OCI-LY7 (cell line): ENCODE results near the gene PRPF38B.

Experiments used
- CTCF ChIP-seq: fragments of 200-600 bp; sonication (generic); conservative IDR thresholded peaks from 2 replicates; pipeline ENCODE4 v1.5.1; 2014; ENCODE audit warnings: mild to moderate bottlenecking, antibody characterized with exemption, low read length, moderate library complexity, mixed read lengths
- EZH2phosphoT487 ChIP-seq: fragments of 200-600 bp; sonication (generic); IDR thresholded peaks from 2 replicates; pipeline ENCODE4 v1.6.1; 2018; ENCODE audit warnings: low read depth, borderline replicate concordance, mild to moderate bottlenecking, mixed run types, antibody characterized with exemption, low read length, moderate library complexity, mixed read lengths

- TF ChIP-seq CTCF: no peak
- no peak for TF ChIP-seq EZH2phosphoT487
Measured at GRCh38 chr1:108716437-108717230, 24.5 kb downstream of the PRPF38B start.
